Measurements from ENCODE around the gene IGF1R. TPM values are rescaled to one million over a fixed set of nuclear protein-coding genes. Genes with fewer than 3 reads are reported as not detected.
A peak's percentile ranks its signal among the peaks of the same experiment; 100 is the strongest.

The IGF1R gene
- total RNA-seq, 1 donor from 2014 or later, result 151 TPM

DNA sequence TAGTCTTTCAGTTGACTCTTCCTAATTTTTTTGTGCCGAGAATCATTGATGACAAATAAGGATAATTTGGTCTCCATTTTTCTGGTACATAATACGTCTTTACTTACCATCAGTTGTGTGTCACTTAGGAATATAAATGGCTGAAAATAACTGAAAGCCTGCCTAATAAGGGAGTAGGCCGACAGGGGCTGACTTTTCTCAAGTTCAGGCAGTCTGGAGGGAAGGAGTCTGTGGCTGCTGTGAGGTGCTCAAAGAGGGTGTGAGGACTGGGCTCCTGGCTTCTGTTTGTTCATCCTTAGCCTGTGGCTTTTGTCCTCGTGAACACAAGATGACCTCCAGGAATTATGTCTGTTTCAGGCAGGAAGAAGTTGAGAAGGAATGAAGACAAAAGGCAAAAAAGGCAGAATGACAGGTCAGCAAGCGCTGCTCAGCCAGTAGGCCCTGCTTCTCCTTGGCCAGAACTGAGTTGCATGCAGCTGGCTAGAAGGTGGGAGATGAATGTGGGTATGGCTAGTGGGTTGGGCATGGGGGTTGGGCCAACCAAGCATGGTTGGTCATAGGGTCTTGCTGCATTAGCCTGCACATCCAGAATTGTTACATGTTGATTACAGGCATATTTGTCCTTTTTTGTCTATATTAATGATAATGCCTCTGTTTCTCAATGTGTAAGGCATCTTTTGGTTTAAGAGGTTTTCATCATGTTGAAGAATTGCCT is 29.2 kb downstream of the IGF1R start:
- TF ChIP-seq, protein P1, sequence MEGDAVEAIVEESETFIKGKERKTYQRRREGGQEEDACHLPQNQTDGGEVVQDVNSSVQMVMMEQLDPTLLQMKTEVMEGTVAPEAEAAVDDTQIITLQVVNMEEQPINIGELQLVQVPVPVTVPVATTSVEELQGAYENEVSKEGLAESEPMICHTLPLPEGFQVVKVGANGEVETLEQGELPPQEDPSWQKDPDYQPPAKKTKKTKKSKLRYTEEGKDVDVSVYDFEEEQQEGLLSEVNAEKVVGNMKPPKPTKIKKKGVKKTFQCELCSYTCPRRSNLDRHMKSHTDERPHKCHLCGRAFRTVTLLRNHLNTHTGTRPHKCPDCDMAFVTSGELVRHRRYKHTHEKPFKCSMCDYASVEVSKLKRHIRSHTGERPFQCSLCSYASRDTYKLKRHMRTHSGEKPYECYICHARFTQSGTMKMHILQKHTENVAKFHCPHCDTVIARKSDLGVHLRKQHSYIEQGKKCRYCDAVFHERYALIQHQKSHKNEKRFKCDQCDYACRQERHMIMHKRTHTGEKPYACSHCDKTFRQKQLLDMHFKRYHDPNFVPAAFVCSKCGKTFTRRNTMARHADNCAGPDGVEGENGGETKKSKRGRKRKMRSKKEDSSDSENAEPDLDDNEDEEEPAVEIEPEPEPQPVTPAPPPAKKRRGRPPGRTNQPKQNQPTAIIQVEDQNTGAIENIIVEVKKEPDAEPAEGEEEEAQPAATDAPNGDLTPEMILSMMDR (IDR thresholded peaks at IDR 0.05), result no peak
- Histone ChIP-seq H3K9me3 (no peaks in the 10 kb centered on the region), H3K27ac (peak overlapping the region; percentile 44 to 69), H3K36me3 (no peaks in the 10 kb centered on the region), H3K4me3 (no peak overlapping the region), H3K4me1 (peaks cover 6 to 37% of the 10 kb centered on the region in 2 donors), H3K27me3 (no peaks in the 10 kb centered on the region)
- DNase-seq (ENCODE audit: low spot score in 2 of 2), result no peak
- intact Hi-C loops (cut with DNase I), result no loop called here

DNA sequence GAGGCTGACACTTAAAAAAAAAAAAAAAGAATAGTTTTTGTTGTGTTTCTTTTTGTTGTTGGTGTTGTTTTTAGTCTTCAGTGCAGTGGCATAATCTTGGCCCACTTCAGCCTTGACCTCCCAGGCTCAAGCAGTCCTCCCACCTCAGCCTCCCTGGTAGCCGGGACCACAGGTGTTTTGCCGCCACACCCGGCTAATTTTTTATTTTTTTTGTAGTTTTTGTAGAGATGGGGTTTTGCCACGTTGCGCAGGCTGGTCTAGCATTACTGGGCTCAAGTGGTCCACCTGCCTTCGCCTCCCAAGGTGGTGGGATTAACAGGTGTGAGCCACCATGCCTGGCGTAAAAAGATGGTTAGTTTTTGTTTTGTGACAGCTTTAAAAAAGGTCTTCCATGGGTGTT is 30.1 kb downstream of the IGF1R start:
- H3K4me3 ChIP-seq, result no peak overlapping the region
- TF ChIP-seq, protein P1 (IDR thresholded peaks at IDR 0.05), result no peak
- no peak for DNase-seq (ENCODE audit: low spot score in 2 of 2)
- intact Hi-C loops (cut with DNase I), result no loop called here
- no peaks in the 10 kb centered on the region for H3K36me3 ChIP-seq
- no peaks in the 10 kb centered on the region for H3K27me3 ChIP-seq
- no peaks in the 10 kb centered on the region for H3K9me3 ChIP-seq
- peaks cover under 1 to 43% of the 10 kb centered on the region in 2 donors for H3K4me1 ChIP-seq
- H3K27ac ChIP-seq, result peak overlapping the region; percentile 44 to 69

DNA sequence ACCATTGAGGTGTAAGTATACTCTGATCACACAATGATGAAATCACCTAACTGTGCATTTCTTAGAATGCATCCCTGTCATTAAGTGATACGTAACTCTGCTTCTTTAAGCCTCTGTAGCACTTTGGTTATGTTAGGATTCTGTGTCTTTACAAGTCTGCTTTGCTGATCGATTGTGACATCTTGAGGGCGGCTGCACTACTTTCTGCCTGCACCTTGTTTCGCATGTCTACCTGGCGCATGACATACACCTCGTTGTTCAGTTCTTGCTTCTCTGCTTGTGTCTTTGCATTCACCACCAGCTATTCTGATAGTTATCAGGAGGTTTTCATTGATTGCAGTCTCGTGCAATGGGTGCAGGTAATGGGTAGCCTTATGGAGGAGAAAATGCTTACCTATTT is 32.7 kb downstream of the IGF1R start:
- Histone ChIP-seq H3K27me3 (no peaks in the 10 kb centered on the region), H3K27ac (no peak overlapping the region), H3K4me1 (peaks cover 0 to 38% of the 10 kb centered on the region in 2 donors), H3K36me3 (no peaks in the 10 kb centered on the region), H3K4me3 (no peak overlapping the region), H3K9me3 (no peaks in the 10 kb centered on the region)
- TF ChIP-seq, protein P1 (IDR thresholded peaks at IDR 0.05), result no peak
- intact Hi-C loops (cut with DNase I), result no loop called here
- DNase-seq (ENCODE audit: low spot score in 2 of 2), result no peak

DNA sequence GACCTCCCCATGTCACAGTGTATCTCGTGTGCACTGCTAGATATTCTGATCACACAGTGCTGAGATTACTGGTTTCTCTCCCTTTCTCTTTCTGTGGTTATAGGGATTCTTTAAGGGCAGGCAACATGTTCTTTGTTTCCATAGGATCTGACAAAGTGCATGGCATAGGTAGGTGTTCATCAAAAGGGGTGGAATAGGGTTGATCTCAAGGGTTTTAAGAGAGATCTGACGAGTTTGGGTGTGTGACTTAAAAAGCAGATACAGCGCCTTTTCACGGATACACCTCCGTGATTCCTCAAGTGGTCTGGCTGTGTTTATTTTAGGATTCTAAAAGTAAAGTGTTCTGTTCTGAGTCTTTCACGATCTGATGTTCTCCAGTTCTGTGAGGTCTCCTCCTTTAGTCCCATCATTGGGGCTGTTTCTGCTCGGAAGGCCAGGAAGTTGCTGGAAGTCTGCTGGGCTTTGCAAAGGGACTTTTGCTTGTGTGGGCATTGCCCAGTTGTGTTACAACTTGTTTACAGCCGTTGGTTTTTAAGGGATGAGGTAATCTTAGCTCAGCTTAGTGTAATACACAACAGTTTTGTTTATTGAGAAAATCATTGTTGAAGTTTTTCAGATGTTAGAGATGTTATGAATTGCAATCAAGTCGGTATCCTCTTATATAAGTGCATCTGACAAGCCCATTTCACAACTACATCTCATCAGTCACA is 34.8 kb downstream of the IGF1R start:
- H3K4me1 ChIP-seq, result peaks cover 0 to 35% of the 10 kb centered on the region in 2 donors
- peak overlapping the region; percentile 29 to 37 for H3K27ac ChIP-seq

DNA sequence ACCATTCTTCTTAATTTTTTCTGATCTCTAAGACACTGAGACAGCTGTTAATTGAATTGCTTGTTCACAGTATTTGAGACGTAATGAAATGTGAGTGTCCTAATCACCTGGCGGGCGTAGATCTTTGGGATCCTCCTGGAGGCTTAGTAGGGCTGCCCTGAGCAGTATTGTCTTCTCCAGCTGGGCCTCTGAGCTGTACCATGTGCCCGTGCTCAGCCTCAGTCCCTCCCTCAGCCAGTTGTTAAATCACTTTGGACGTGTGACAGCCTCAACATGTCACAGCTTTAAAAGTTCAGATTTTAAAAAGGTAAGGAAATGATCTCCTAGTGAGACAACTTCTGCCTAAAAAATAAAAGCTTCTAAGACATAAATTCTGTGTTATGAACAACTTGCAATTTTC is 35.5 kb downstream of the IGF1R start:
- Histone ChIP-seq H3K4me1 (peaks cover 0 to 39% of the 10 kb centered on the region in 2 donors), H3K36me3 (no peaks in the 10 kb centered on the region), H3K27ac (peak overlapping the region; percentile 23 to 29), H3K4me3 (no peak overlapping the region), H3K27me3 (no peaks in the 10 kb centered on the region), H3K9me3 (no peaks in the 10 kb centered on the region)
- intact Hi-C loops (cut with DNase I), result no loop called here
- TF ChIP-seq, protein P1 (IDR thresholded peaks at IDR 0.05), result no peak
- no peak for DNase-seq (ENCODE audit: low spot score in 2 of 2)

More for the DNA sequence above, 34.8 kb downstream of the IGF1R start:
- TF ChIP-seq, protein P1 (IDR thresholded peaks at IDR 0.05), result no peak
- Histone ChIP-seq H3K9me3 (no peaks in the 10 kb centered on the region), H3K36me3 (no peaks in the 10 kb centered on the region), H3K4me3 (no peak overlapping the region), H3K27me3 (no peaks in the 10 kb centered on the region)
- intact Hi-C loops (cut with DNase I), result no loop called here
- no peak for DNase-seq (ENCODE audit: low spot score in 2 of 2)

All from ascending aorta (tissue), 2 donors.